MCF 10A (cell line): Measurements from ENCODE around the gene ZNF629. TPM values are rescaled to one million over a fixed set of nuclear protein-coding genes. Genes with fewer than 3 reads are reported as not detected.

Experiments used
- BruUV-seq: library from RNA; stranded (reverse); fragments of 400-500 nt; replicated peaks from 2 replicates; lab custom pipeline; 2021; lab: Mats Ljungman, UMichigan
- CTCF ChIA-PET: fragments of 300-600 bp; sonication (Branson Sonifier 250); formaldehyde crosslinking; extraction: SDS; loops from one replicate; lab custom pipeline; 2021; ENCODE audit warnings: antibody characterized with exemption, inconsistent platforms; lab: Yijun Ruan, JAX
- POLR2A ChIA-PET: fragments of 300-600, 350-650 bp; sonication (Branson Sonifier 250); formaldehyde crosslinking; extraction: SDS; loops from one replicate; lab custom pipeline; 2020; ENCODE audit warnings: antibody characterized with exemption, inconsistent platforms; lab: Yijun Ruan, JAX
- DNase-seq: peaks from one replicate; pipeline ENCODE4 v3.0.0-alpha.2; 2018; ENCODE audit not compliant: unreplicated experiment
- H3K27ac Mint-ChIP-seq: one replicate; pipeline ENCODE4 v1.8.0; 2022; ENCODE audit warnings: mild to moderate bottlenecking, low read depth, mixed read lengths; ENCODE audit not compliant: unreplicated experiment
- H3K27me3 Mint-ChIP-seq: one replicate; pipeline ENCODE4 v1.8.0; 2022; ENCODE audit warnings: mixed read lengths; ENCODE audit not compliant: insufficient read depth, unreplicated experiment
- H3K36me3 Mint-ChIP-seq: one replicate; pipeline ENCODE4 v1.8.0; 2022; ENCODE audit warnings: mild to moderate bottlenecking, moderate library complexity, mixed read lengths; ENCODE audit not compliant: insufficient read depth, unreplicated experiment
- H3K4me1 Mint-ChIP-seq: one replicate; pipeline ENCODE4 v1.8.0; 2022; ENCODE audit warnings: mixed read lengths; ENCODE audit not compliant: insufficient read depth, unreplicated experiment
- H3K4me3 Mint-ChIP-seq: one replicate; pipeline ENCODE4 v1.8.0; 2022; ENCODE audit warnings: mild to moderate bottlenecking, moderate library complexity, mixed read lengths; ENCODE audit not compliant: unreplicated experiment
- H3K9me3 Mint-ChIP-seq: one replicate; pipeline ENCODE4 v1.8.0; 2022; ENCODE audit warnings: mixed read lengths; ENCODE audit not compliant: unreplicated experiment
- intact Hi-C: fragments of 100-400 bp; cut with micrococcal nuclease; formaldehyde crosslinking; loops from 2 replicates; pipeline ENCODE4 v1.14.1; 2022
- total RNA-seq: library from RNA; stranded (reverse); gene quantifications from 2 replicates; pipeline ENCODE4 v1.2.3, GENCODE V29; 2022
- TF ChIP-seq, protein P1 (sequence below): fragments of 200-600 bp; IDR thresholded peaks from one replicate; pipeline ENCODE4 v1.8.0; 2022; ENCODE audit warnings: antibody characterized with exemption, mild to moderate bottlenecking; ENCODE audit not compliant: unreplicated experiment

The ZNF629 gene
- total RNA-seq, 1 experiment from 2014 or later: 10.9 TPM

DNA sequence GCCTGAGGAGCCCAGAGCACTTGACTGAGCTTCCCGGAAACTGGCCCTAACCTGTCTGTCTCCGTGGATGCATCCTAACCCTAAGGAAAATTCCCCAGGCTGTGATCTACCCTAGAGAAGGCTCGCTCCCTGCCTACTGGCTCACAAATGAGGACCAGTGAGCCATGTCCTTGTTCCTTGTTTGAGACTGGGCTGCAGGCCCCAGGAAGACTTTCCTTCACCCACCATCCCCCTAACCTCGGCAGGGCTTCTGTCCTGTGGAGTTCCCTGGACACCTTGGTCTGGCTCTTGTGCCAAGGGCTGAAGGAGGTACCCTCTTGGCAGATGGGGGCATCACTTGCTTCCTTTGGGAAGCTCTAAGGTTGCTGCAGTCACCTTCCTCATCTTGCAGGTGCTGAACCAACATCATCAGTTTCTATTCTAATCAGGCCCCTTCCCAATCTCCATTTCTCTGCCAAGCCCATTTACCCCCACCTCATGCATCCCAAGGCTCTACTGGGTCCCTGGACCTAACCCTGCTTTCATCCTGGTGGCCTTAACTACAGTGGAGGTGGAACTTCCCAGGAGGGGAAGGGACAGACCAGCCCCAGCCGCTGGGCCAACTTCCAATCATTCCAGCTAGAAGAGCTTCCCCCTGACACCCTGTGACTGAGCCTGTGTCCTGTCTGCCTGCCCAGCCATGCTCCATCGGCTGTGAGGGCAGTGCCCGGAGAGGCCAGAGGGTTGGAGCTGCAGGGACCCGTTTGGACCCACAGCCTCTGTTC is 12.5 kb downstream of the ZNF629 start:
- POLR2A ChIA-PET: interaction anchor here (0.6 to 3.0 kb wide), 19 partner anchors 11 to 1819 kb away, joined by 3 to 27 read pairs (median 5); partner anchors contain the start of genes KAT8, PHKG2, RNF40 and SRCAP
- Mint-ChIP-seq H3K27ac (peak overlapping the region; percentile 82), H3K36me3 (peaks cover 64% of the 10 kb centered on the region), H3K4me3 (peak overlapping the region; percentile 85), H3K9me3 (no peaks in the 10 kb centered on the region), H3K4me1 (peaks cover 22% of the 10 kb centered on the region), H3K27me3 (no peaks in the 10 kb centered on the region)
- CTCF ChIA-PET: interaction anchor here (1.4 to 2.0 kb wide), 2 partner anchors 10 to 41 kb away, joined by 5 to 7 read pairs; no protein-coding TSS in a partner anchor
- BruUV-seq: no TSS peak
- DNase-seq: no peak
- TF ChIP-seq, protein P1, sequence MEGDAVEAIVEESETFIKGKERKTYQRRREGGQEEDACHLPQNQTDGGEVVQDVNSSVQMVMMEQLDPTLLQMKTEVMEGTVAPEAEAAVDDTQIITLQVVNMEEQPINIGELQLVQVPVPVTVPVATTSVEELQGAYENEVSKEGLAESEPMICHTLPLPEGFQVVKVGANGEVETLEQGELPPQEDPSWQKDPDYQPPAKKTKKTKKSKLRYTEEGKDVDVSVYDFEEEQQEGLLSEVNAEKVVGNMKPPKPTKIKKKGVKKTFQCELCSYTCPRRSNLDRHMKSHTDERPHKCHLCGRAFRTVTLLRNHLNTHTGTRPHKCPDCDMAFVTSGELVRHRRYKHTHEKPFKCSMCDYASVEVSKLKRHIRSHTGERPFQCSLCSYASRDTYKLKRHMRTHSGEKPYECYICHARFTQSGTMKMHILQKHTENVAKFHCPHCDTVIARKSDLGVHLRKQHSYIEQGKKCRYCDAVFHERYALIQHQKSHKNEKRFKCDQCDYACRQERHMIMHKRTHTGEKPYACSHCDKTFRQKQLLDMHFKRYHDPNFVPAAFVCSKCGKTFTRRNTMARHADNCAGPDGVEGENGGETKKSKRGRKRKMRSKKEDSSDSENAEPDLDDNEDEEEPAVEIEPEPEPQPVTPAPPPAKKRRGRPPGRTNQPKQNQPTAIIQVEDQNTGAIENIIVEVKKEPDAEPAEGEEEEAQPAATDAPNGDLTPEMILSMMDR: no peak
- intact Hi-C loops: loop anchor here (5.0 kb wide), 1 partner anchor 38 kb away; no protein-coding TSS in a partner anchor

DNA sequence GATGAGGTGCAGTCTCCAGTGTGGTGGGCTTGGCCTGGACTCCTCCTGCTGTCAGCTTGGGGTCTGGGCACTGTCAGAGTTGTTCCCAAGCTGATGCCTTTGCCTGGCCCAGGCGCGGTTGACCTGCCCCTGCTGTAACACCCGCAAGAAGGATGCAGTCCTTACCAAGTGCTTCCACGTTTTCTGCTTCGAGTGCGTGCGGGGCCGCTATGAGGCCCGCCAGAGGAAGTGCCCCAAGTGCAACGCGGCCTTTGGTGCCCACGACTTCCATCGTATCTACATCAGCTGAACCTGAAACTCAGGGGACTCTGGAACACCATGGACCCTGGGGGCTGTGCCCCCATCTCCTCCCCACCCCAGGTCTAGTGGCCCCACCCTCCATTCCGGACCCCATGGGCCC is 13.2 kb downstream of the ZNF629 start:
- Mint-ChIP-seq H3K27ac (no peak overlapping the region), H3K4me3 (no peak overlapping the region), H3K36me3 (peaks cover 72% of the 10 kb centered on the region), H3K4me1 (peaks cover 22% of the 10 kb centered on the region), H3K9me3 (no peaks in the 10 kb centered on the region), H3K27me3 (no peaks in the 10 kb centered on the region)
- CTCF ChIA-PET: interaction anchor here (1.4 to 2.0 kb wide), 2 partner anchors 9 to 41 kb away, joined by 5 to 7 read pairs; no protein-coding TSS in a partner anchor
- TF ChIP-seq, protein P1: no peak
- no peak for DNase-seq
- POLR2A ChIA-PET: interaction anchor here (0.7 to 3.0 kb wide), 3 partner anchors 10 to 34 kb away, joined by 3 to 27 read pairs (median 11); partner anchors contain the start of genes PHKG2 and RNF40
- intact Hi-C loops: no loop called here
- BruUV-seq: no TSS peak

DNA sequence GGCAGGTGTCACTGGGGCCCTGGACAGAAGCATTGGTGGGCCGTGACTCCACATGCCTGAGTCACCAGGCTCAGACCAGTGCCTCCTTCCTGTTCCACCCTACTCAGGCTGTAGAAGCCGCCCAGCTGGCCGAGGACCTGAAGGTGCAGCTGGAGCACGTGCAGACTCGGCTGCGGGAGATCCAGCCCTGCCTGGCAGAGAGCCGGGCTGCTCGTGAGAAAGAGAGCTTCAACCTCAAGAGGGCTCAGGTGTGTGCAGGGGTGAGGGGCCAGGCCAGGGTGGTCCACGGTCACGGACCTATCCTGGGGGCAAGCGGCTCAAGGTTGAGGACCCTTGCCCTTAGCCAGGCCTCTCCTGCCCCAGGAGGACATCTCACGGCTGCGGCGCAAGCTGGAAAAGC is 15.3 kb downstream of the ZNF629 start:
- TF ChIP-seq, protein P1: no peak
- intact Hi-C loops: no loop called here
- no TSS peak for BruUV-seq
- Mint-ChIP-seq H3K27me3 (no peaks in the 10 kb centered on the region), H3K9me3 (no peaks in the 10 kb centered on the region), H3K4me3 (no peak overlapping the region), H3K27ac (no peak overlapping the region), H3K4me1 (peaks cover 8% of the 10 kb centered on the region), H3K36me3 (peaks cover 82% of the 10 kb centered on the region)
- POLR2A ChIA-PET: interaction anchor here (1.3 to 1.6 kb wide), 2 partner anchors 9 to 24 kb away, joined by 4 to 5 read pairs; partner anchors contain the start of genes PHKG2 and RNF40
- no peak for DNase-seq
- CTCF ChIA-PET: interaction anchor here (0.7 to 1.6 kb wide), 3 partner anchors 11 to 170 kb away, joined by 3 to 4 read pairs (median 4); no protein-coding TSS in a partner anchor
